Measurements from ENCODE around the gene SPRYD3. TPM values are rescaled to one million over a fixed set of nuclear protein-coding genes. Genes with fewer than 3 reads are reported as not detected.

The SPRYD3 gene, protein sequence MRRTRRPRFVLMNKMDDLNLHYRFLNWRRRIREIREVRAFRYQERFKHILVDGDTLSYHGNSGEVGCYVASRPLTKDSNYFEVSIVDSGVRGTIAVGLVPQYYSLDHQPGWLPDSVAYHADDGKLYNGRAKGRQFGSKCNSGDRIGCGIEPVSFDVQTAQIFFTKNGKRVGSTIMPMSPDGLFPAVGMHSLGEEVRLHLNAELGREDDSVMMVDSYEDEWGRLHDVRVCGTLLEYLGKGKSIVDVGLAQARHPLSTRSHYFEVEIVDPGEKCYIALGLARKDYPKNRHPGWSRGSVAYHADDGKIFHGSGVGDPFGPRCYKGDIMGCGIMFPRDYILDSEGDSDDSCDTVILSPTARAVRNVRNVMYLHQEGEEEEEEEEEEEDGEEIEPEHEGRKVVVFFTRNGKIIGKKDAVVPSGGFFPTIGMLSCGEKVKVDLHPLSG
- 47.5 TPM for total RNA-seq (2021; ENCODE audit: unreplicated experiment)
- 48.1 and 55.1 TPM in 2 replicates for polyA plus RNA-seq (2012)
- percentile 77 among the genes with signal in this experiment for Bru-seq, nascent RNA
- percentile 89 among the genes with signal in this experiment for BruChase-seq, experiment 1, labeled RNA remaining after a 6-hour chase
- percentile 82 among the genes with signal in this experiment for BruChase-seq, experiment 2, labeled RNA remaining after a 2-hour chase
- long read RNA-seq, transcript SPRYD3-201 (11 exons, 2,932 nt), result major isoform, 114 of 147 reads
- long read RNA-seq, partial matches to known transcripts, result 6 of 147 reads
- long read RNA-seq, other reads (novel, unspliced or antisense), result 27 of 147 reads

DNA sequence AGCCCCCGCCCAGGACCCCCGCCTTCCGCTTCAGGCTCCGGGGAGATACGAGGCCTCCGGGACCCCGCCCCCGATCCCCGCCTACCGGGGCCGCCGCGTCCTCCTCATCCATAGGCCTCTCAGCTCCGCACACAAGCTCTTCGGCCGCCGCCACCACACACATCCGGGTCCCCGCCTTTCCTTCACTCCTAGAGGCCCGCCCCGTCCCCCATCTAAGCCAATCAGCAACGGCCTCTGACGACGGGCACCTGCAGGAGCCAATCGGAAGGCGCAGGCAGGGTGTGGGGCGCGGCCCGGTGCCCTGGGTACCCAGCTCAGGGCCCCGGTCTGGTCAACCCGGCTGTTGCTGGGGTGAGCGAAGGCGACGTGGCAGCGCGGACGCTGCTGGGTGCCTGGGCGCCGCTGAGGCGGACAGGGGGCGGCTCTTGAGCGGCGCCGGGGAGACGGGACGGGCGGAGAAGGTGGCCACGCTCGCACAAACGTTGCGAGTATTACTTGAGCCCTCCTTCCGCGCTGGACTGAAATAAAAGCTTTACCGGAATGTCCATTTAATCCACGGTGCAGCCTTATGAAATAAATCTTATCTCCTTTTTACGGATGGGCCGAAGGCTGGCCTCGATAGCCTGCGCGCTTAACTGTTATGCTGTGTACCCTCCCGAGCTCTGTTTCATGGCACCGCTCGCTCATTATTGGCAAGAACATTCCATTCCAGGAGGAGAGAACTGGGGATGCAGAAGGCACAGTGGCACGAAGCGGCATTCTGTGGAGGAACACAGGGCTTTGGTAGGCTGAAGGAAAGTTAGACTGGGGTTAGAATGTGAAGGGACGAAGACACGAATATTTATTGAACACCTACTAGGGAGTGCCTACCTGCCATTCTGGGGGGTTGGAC lies at the start of gene SPRYD3:
TSS of gene SPRYD3 (minus strand) at position 165 of the 892 bp plus-strand sequence. CDS start at position 108, 57 bp downstream.
- TF ChIP-seq POLR2AphosphoS5 (IDR thresholded peaks at IDR 0.05; ENCODE audit: low read depth, low read length) (peak; percentile 93), EGR1 (IDR thresholded peaks at IDR 0.05; ENCODE audit: low read depth) (peak; percentile 7; the same call in 1 of the 2 replicates), ZFX (IDR thresholded peaks at IDR 0.05) (peak; percentile 50; the same call in 1 of the 2 replicates), ELF1 (IDR thresholded peaks at IDR 0.05; ENCODE audit: borderline replicate concordance, low read depth) (peak; percentile 33; the same call in 1 of the 2 replicates), SP1 (IDR thresholded peaks at IDR 0.05; ENCODE audit: low read depth) (peak; percentile 99), EZH2 (IDR thresholded peaks at IDR 0.05) (no peak), YY1 (IDR thresholded peaks at IDR 0.05; ENCODE audit: extremely low read depth, insufficient replicate concordance, low read depth, low read length) (peak; percentile 22), CEBPB (IDR thresholded peaks at IDR 0.05; ENCODE audit: low read depth) (no peak), POLR2A (IDR thresholded peaks at IDR 0.05; ENCODE audit: borderline replicate concordance, extremely low read depth, insufficient read depth, insufficient read length) (peak; percentile 83), ZNF274 (IDR thresholded peaks at IDR 0.05; ENCODE audit: low read depth, low read length) (no peak)
- TF ChIP-seq, protein P1, sequence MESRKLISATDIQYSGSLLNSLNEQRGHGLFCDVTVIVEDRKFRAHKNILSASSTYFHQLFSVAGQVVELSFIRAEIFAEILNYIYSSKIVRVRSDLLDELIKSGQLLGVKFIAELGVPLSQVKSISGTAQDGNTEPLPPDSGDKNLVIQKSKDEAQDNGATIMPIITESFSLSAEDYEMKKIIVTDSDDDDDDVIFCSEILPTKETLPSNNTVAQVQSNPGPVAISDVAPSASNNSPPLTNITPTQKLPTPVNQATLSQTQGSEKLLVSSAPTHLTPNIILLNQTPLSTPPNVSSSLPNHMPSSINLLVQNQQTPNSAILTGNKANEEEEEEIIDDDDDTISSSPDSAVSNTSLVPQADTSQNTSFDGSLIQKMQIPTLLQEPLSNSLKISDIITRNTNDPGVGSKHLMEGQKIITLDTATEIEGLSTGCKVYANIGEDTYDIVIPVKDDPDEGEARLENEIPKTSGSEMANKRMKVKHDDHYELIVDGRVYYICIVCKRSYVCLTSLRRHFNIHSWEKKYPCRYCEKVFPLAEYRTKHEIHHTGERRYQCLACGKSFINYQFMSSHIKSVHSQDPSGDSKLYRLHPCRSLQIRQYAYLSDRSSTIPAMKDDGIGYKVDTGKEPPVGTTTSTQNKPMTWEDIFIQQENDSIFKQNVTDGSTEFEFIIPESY (IDR thresholded peaks at IDR 0.05; ENCODE audit: extremely low read depth, insufficient replicate concordance, low read length), result no peak
- TF ChIP-seq, protein P2, sequence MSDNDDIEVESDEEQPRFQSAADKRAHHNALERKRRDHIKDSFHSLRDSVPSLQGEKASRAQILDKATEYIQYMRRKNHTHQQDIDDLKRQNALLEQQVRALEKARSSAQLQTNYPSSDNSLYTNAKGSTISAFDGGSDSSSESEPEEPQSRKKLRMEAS (IDR thresholded peaks at IDR 0.05), result peak; percentile 25; the same call in 1 of the 2 replicates
- DNase-seq (ENCODE audit: low read depth, low spot score) (peak; percentile 89), ATAC-seq (peak; percentile 98)
- TSS peak; percentile 96 for BruUV-seq (replicated peaks)
- H3K9me3 ChIP-seq (ENCODE audit: control insufficient read depth in 1 of 2, insufficient read depth in 1 of 2, low read depth in 1 of 2, low read length in 2 of 2), result no peaks in the 10 kb centered on the region
- no peaks in the 10 kb centered on the region for H3K9me2 ChIP-seq (ENCODE audit: insufficient read depth)
- ChIA-PET CTCF (interaction anchor here (0.8 to 3.3 kb wide), 14 partner anchors 8 to 242 kb away, joined by 3 to 33 read pairs (median 4); partner anchors contain the start of gene AAAS), RAD21 (ENCODE audit: low non-redundant PET in 1 of 2, low total read pairs in 2 of 2, uncharacterized antibody in 2 of 2, unreplicated experiment in 2 of 2) (interaction anchor here (0.5 to 2.0 kb wide), 7 partner anchors 13 to 81 kb away, joined by 3 to 6 read pairs (median 5); no protein-coding TSS in a partner anchor), POLR2A (interaction anchor here (0.7 to 2.6 kb wide), 23 partner anchors 9 to 300 kb away, joined by 3 to 27 read pairs (median 5); partner anchors contain the start of genes CSAD, EIF4B, IGFBP6 and KRT8)
- peak within 1 kb of the TSS; percentile 67 to 81 for H3K4me3 ChIP-seq (replicated peaks in 1 of 2; ENCODE audit: low read depth in 1 of 2, low read length in 2 of 2)
- peaks cover 9 to 25% of the 10 kb centered on the region in 2 experiments for H3K4me1 ChIP-seq (ENCODE audit: control insufficient read depth in 1 of 2, insufficient read depth in 2 of 2, low read length in 2 of 2)
- H3K9ac ChIP-seq (ENCODE audit: low read length), result peak within 1 kb of the TSS; percentile 78
- intact Hi-C loops (cut with micrococcal nuclease), result loop anchor here (1.0 kb wide), 2 partner anchors 16 to 20 kb away; no protein-coding TSS in a partner anchor
- H3K36me3 ChIP-seq (ENCODE audit: control insufficient read depth in 1 of 2, insufficient read depth in 2 of 2, low read length in 2 of 2), result peaks cover 9 to 20% of the 10 kb centered on the region in 2 experiments; a peak in 2 of 4 replicates
- H4K20me1 ChIP-seq (ENCODE audit: insufficient read depth), result no peaks in the 10 kb centered on the region
- H3K79me2 ChIP-seq (ENCODE audit: insufficient read depth, low read length), result peaks cover 21% of the 10 kb centered on the region; the same call in 1 of the 2 replicates
- H2AFZ ChIP-seq (ENCODE audit: low read depth, low read length, poor library complexity, severe bottlenecking), result peak within 1 kb of the TSS; percentile 29
- peak within 1 kb of the TSS; percentile 92 for H3K4me2 ChIP-seq (ENCODE audit: low read length)
- no peaks in the 10 kb centered on the region for H3K27me3 ChIP-seq (ENCODE audit: insufficient read depth, low read length)
- peak within 1 kb of the TSS; percentile 72 for H3K27ac ChIP-seq (ENCODE audit: low read depth, low read length)
